ENCODE results near the gene HSD17B8.

HSD17B8 gene

GRCh38 chr6:33183071-33183683, 21.3 kb upstream of the HSD17B8 start:
- no peak for TF ChIP-seq CTCF (conservative IDR thresholded peaks at IDR 0.05)
- H3K27ac ChIP-seq: no peak overlapping the region

- H3K27ac ChIP-seq: no peak overlapping the region
- TF ChIP-seq CTCF (conservative IDR thresholded peaks at IDR 0.05): no peak
Observed at GRCh38 chr6:33185190-33185589, 19.3 kb upstream of the HSD17B8 start.

- no peak overlapping the region for H3K27ac ChIP-seq
- TF ChIP-seq CTCF (conservative IDR thresholded peaks at IDR 0.05): no peak
Observed at GRCh38 chr6:33185654-33186187, 18.7 kb upstream of the HSD17B8 start.

- TF ChIP-seq CTCF (conservative IDR thresholded peaks at IDR 0.05): no peak
- no peak overlapping the region for H3K27ac ChIP-seq
Observed at GRCh38 chr6:33187809-33188208, 16.6 kb upstream of the HSD17B8 start.

- no peak for TF ChIP-seq CTCF (conservative IDR thresholded peaks at IDR 0.05)
- no peak overlapping the region for H3K27ac ChIP-seq
Observed at GRCh38 chr6:33189164-33189563, 15.3 kb upstream of the HSD17B8 start.

GRCh38 chr6:33189625-33190448, 14.6 kb upstream of the HSD17B8 start:
- H3K27ac ChIP-seq: no peak overlapping the region
- no peak for TF ChIP-seq CTCF (conservative IDR thresholded peaks at IDR 0.05)

GRCh38 chr6:33190504-33191107, 13.8 kb upstream of the HSD17B8 start:
- no peak overlapping the region for H3K27ac ChIP-seq
- TF ChIP-seq CTCF (conservative IDR thresholded peaks at IDR 0.05): no peak
